OCI-LY3 (cell line): ENCODE measurements around the gene KCNAB1.

Source experiments
- CTCF ChIP-seq: fragments of 200-600, 300-600 bp; sonication (generic); IDR thresholded peaks from 2 replicates; pipeline ENCODE4 v1.5.1; 2014; ENCODE audit warnings: antibody characterized with exemption, low read length, low read depth
- EZH2phosphoT487 ChIP-seq: fragments of 200-600 bp; shearing (Covaris generic); IDR thresholded peaks from 2 replicates; pipeline ENCODE4 v1.6.1; 2018; ENCODE audit warnings: antibody characterized with exemption, mixed run types, low read depth

- no peak for TF ChIP-seq CTCF
- no peak for TF ChIP-seq EZH2phosphoT487
These were observed 312.2 kb downstream of the KCNAB1 start for GRCh38 chr3:156432563-156432962.
